LNCAP (cell line): ENCODE results near the gene SLC66A2.

Source experiments
- CTCF ChIP-seq: fragments of 450-650 bp; IDR thresholded peaks from 2 replicates; pipeline ENCODE4 v1.5.1; 2017; ENCODE audit warnings: mild to moderate bottlenecking

Gene SLC66A2

GRCh38 chr18:79986726-79987125 is 35.3 kb upstream of the SLC66A2 start:
- no peak for TF ChIP-seq CTCF

GRCh38 chr18:79985172-79985571 is 33.7 kb upstream of the SLC66A2 start:
- TF ChIP-seq CTCF = no peak

GRCh38 chr18:79983793-79984192 is 32.3 kb upstream of the SLC66A2 start:
- TF ChIP-seq CTCF = no peak

GRCh38 chr18:79983253-79983652 is 31.8 kb upstream of the SLC66A2 start:
- no peak for TF ChIP-seq CTCF

- TF ChIP-seq CTCF = no peak
These were observed 31.3 kb upstream of the SLC66A2 start for GRCh38 chr18:79982736-79983135.

GRCh38 chr18:79980585-79980984 is 29.1 kb upstream of the SLC66A2 start:
- no peak for TF ChIP-seq CTCF

- TF ChIP-seq CTCF = no peak
These were observed 28.4 kb upstream of the SLC66A2 start for GRCh38 chr18:79979843-79980242.

GRCh38 chr18:79975985-79976680 is 24.7 kb upstream of the SLC66A2 start:
- no peak for TF ChIP-seq CTCF
